ENCODE measurements around the gene TWIST1.

Gene TWIST1

GRCh38 chr7:19116121-19117090 is 1.0 kb downstream of the TWIST1 start:
- Histone ChIP-seq H3F3A (ENCODE audit: insufficient read depth, low read length) (no peaks in the 10 kb centered on the region), H3K27me3 (ENCODE audit: insufficient read depth, low read length) (0 out of 2 replicates have a peak, but pooled peaks cover 4% of the 10 kb centered on the region), H3K79me2 (ENCODE audit: insufficient read depth, low read length) (no peaks in the 10 kb centered on the region), H3K9me3 (ENCODE audit: low read length) (no peaks in the 10 kb centered on the region), H4K20me1 (ENCODE audit: insufficient read depth, low read length) (no peaks in the 10 kb centered on the region), H3K4me1 (ENCODE audit: insufficient read depth, low read length, severe bottlenecking) (no peaks in the 10 kb centered on the region), H3K27ac (ENCODE audit: low read depth, low read length, poor library complexity, severe bottlenecking) (no peak overlapping the region), H3K4me3 (ENCODE audit: low read depth, low read length, poor library complexity, severe bottlenecking) (no peak overlapping the region), H3K9ac (ENCODE audit: low read length) (no peak overlapping the region), H3K4me2 (ENCODE audit: low read length) (no peak overlapping the region), H3K9me2 (ENCODE audit: low read depth, low read length) (no peaks in the 10 kb centered on the region), H3K36me3 (ENCODE audit: insufficient read depth, low read length) (no peaks in the 10 kb centered on the region), H2AFZ (ENCODE audit: low read length) (no peak overlapping the region)
- TF ChIP-seq EZH2 (IDR thresholded peaks at IDR 0.05; ENCODE audit: borderline replicate concordance, low read length) (no peak), CTCF (IDR thresholded peaks at IDR 0.05; ENCODE audit: low read length) (no peak)

- Histone ChIP-seq H3K36me3 (ENCODE audit: insufficient read depth, low read length) (no peaks in the 10 kb centered on the region), H3F3A (ENCODE audit: insufficient read depth, low read length) (no peaks in the 10 kb centered on the region), H3K27ac (ENCODE audit: low read depth, low read length, poor library complexity, severe bottlenecking) (no peak overlapping the region), H3K9me2 (ENCODE audit: low read depth, low read length) (no peaks in the 10 kb centered on the region), H2AFZ (ENCODE audit: low read length) (no peak overlapping the region), H3K4me1 (ENCODE audit: insufficient read depth, low read length, severe bottlenecking) (no peaks in the 10 kb centered on the region), H3K9ac (ENCODE audit: low read length) (no peak overlapping the region), H3K9me3 (ENCODE audit: low read length) (no peaks in the 10 kb centered on the region), H3K27me3 (ENCODE audit: insufficient read depth, low read length) (0 out of 2 replicates have a peak, but pooled peaks cover 4% of the 10 kb centered on the region), H3K4me3 (ENCODE audit: low read depth, low read length, poor library complexity, severe bottlenecking) (no peak overlapping the region), H3K4me2 (ENCODE audit: low read length) (no peak overlapping the region), H3K79me2 (ENCODE audit: insufficient read depth, low read length) (no peaks in the 10 kb centered on the region), H4K20me1 (ENCODE audit: insufficient read depth, low read length) (no peaks in the 10 kb centered on the region)
- TF ChIP-seq CTCF (IDR thresholded peaks at IDR 0.05; ENCODE audit: low read length) (no peak), EZH2 (IDR thresholded peaks at IDR 0.05; ENCODE audit: borderline replicate concordance, low read length) (no peak)
These were observed 2.9 kb downstream of the TWIST1 start for GRCh38 chr7:19114551-19114855.

- no peak overlapping the region for H3K27ac ChIP-seq (ENCODE audit: low read depth, low read length, poor library complexity, severe bottlenecking)
- no peaks in the 10 kb centered on the region for H3F3A ChIP-seq (ENCODE audit: insufficient read depth, low read length)
- H4K20me1 ChIP-seq (ENCODE audit: insufficient read depth, low read length): no peaks in the 10 kb centered on the region
- no peak overlapping the region for H3K9ac ChIP-seq (ENCODE audit: low read length)
- H3K79me2 ChIP-seq (ENCODE audit: insufficient read depth, low read length): no peaks in the 10 kb centered on the region
- H3K4me2 ChIP-seq (ENCODE audit: low read length): no peak overlapping the region
- H2AFZ ChIP-seq (ENCODE audit: low read length): no peak overlapping the region
- TF ChIP-seq CTCF (IDR thresholded peaks at IDR 0.05; ENCODE audit: low read length): no peak
- no peak for TF ChIP-seq EZH2 (IDR thresholded peaks at IDR 0.05; ENCODE audit: borderline replicate concordance, low read length)
- H3K27me3 ChIP-seq (ENCODE audit: insufficient read depth, low read length): 0 out of 2 replicates have a peak, but pooled peaks cover 4% of the 10 kb centered on the region
- H3K36me3 ChIP-seq (ENCODE audit: insufficient read depth, low read length): no peaks in the 10 kb centered on the region
- no peaks in the 10 kb centered on the region for H3K9me2 ChIP-seq (ENCODE audit: low read depth, low read length)
- no peak overlapping the region for H3K4me3 ChIP-seq (ENCODE audit: low read depth, low read length, poor library complexity, severe bottlenecking)
- no peaks in the 10 kb centered on the region for H3K9me3 ChIP-seq (ENCODE audit: low read length)
- no peaks in the 10 kb centered on the region for H3K4me1 ChIP-seq (ENCODE audit: insufficient read depth, low read length, severe bottlenecking)
These were observed 3.4 kb downstream of the TWIST1 start for GRCh38 chr7:19113855-19114550.

All from OCI-LY1 (cell line).